IMR-90 (cell line): ENCODE measurements around the gene NFIX. TPM values are rescaled to one million over a fixed set of nuclear protein-coding genes. Genes with fewer than 3 reads are reported as not detected.

Source experiments
- ATAC-seq: fragments of 200-7000 bp; cut with Tn5 transposase; 2 replicates; pipeline ENCODE4 v1.9.1; 2020; ENCODE audit warnings: low read depth, mild to moderate bottlenecking, moderate library complexity
- BruUV-seq: library from RNA; stranded (reverse); fragments of 400-500 nt; replicated peaks from 2 replicates; lab custom pipeline; 2021; lab: Mats Ljungman, UMichigan
- CTCF ChIA-PET: fragments of 300-600 bp; formaldehyde crosslinking; extraction: SDS; loops from one replicate; lab custom pipeline; 2021; ENCODE audit warnings: antibody characterized with exemption; lab: Yijun Ruan, JAX
- POLR2A ChIA-PET: fragments of 300-600 bp; sonication (Branson Sonifier 250); formaldehyde crosslinking; loops from one replicate; lab custom pipeline; 2022; ENCODE audit warnings: antibody characterized with exemption; ENCODE audit not compliant: unreplicated experiment; lab: Charles Lee
- DNase-seq: peaks from one replicate; pipeline ENCODE4 v3.0.0; 2013
- H2AFZ ChIP-seq: replicated peaks from 2 replicates; pipeline ENCODE3; 2013; ENCODE audit warnings: low read length, mild to moderate bottlenecking; ENCODE audit not compliant: poor library complexity
- H2AK5ac ChIP-seq: 2 replicates; pipeline ENCODE4 v1.6.1; 2013; ENCODE audit warnings: low read depth, low read length, inconsistent platforms
- H2AK9ac ChIP-seq: replicated peaks from 2 replicates; pipeline ENCODE3; 2013; ENCODE audit warnings: mild to moderate bottlenecking, low read depth, low read length, moderate library complexity; ENCODE audit not compliant: poor library complexity
- H2BK120ac ChIP-seq: 2 replicates; pipeline ENCODE4 v1.6.1; 2013; ENCODE audit warnings: low read depth, low read length, inconsistent platforms
- H2BK15ac ChIP-seq: 3 replicates; pipeline ENCODE4 v1.6.1; 2013; ENCODE audit warnings: low read depth, low read length, inconsistent platforms
- H2BK20ac ChIP-seq: 2 replicates; pipeline ENCODE4 v1.6.1; 2013; ENCODE audit warnings: low read depth, mild to moderate bottlenecking, inconsistent platforms, low read length, moderate library complexity
- H2BK5ac ChIP-seq: 2 replicates; pipeline ENCODE4 v1.6.1; 2013; ENCODE audit warnings: mild to moderate bottlenecking, low read depth, low read length, inconsistent platforms; ENCODE audit not compliant: poor library complexity, severe bottlenecking
- H3K14ac ChIP-seq: replicated peaks from 2 replicates; pipeline ENCODE4 v1.6.1; 2013; ENCODE audit warnings: low read depth, low read length, inconsistent platforms
- H3K18ac ChIP-seq: 2 replicates; pipeline ENCODE4 v1.6.1; 2013; ENCODE audit warnings: low read depth, low read length, control low read depth
- H3K23ac ChIP-seq: 2 replicates; pipeline ENCODE4 v1.6.1; 2013; ENCODE audit warnings: low read depth, low read length, inconsistent platforms
- H3K27ac ChIP-seq: 2 replicates; pipeline ENCODE4 v1.5.1; 2013; ENCODE audit warnings: mild to moderate bottlenecking, control low read depth, low read length; ENCODE audit not compliant: insufficient read depth
- H3K27me3 ChIP-seq: 2 replicates; pipeline ENCODE4 v1.6.1; 2013; ENCODE audit warnings: low read length; ENCODE audit not compliant: control insufficient read depth, insufficient read depth
- H3K36me3 ChIP-seq: 2 replicates; pipeline ENCODE4 v1.6.1; 2013; ENCODE audit warnings: low read length, mixed read lengths; ENCODE audit not compliant: control insufficient read depth, insufficient read depth
- H3K4ac ChIP-seq: 2 replicates; pipeline ENCODE4 v1.6.1; 2013; ENCODE audit warnings: low read depth, low read length, inconsistent platforms
- H3K4me1 ChIP-seq: 2 replicates; pipeline ENCODE4 v1.6.1; 2013; ENCODE audit warnings: low read length, mixed read lengths; ENCODE audit not compliant: control insufficient read depth, insufficient read depth
- H3K4me2 ChIP-seq: 2 replicates; pipeline ENCODE4 v1.6.1; 2013; ENCODE audit warnings: low read depth, mild to moderate bottlenecking, control low read depth, low read length, moderate library complexity
- H3K4me3 ChIP-seq: 2 replicates; pipeline ENCODE4 v1.5.1; 2013; ENCODE audit warnings: low read depth, mild to moderate bottlenecking, control low read depth, low read length, moderate library complexity; ENCODE audit not compliant: insufficient read depth
- H3K56ac ChIP-seq: 2 replicates; pipeline ENCODE4 v1.6.1; 2013; ENCODE audit warnings: low read length, inconsistent platforms; ENCODE audit not compliant: insufficient read depth; ENCODE audit errors: extremely low read depth
- H3K79me1 ChIP-seq, 2 experiments: 2 replicates each; pipeline ENCODE4 v1.6.1; 2013; ENCODE audit warnings: low read length in 2 of 2, inconsistent platforms in 1 of 2, low read depth in 1 of 2
- H3K9ac ChIP-seq: 2 replicates; pipeline ENCODE4 v1.6.1; 2013; ENCODE audit warnings: low read depth, low read length, control low read depth
- H3K9me1 ChIP-seq: 2 replicates; pipeline ENCODE4 v1.6.1; 2013; ENCODE audit warnings: low read length, inconsistent platforms; ENCODE audit not compliant: insufficient read depth
- H3K9me3 ChIP-seq: 2 replicates; pipeline ENCODE4 v1.6.1; 2013; ENCODE audit warnings: low read length; ENCODE audit not compliant: control insufficient read depth, insufficient read depth
- H4K20me1 ChIP-seq: 2 replicates; pipeline ENCODE4 v1.6.1; 2013; ENCODE audit warnings: low read length, inconsistent platforms; ENCODE audit not compliant: insufficient read depth
- H4K5ac ChIP-seq: 2 replicates; pipeline ENCODE4 v1.6.1; 2013; ENCODE audit warnings: mild to moderate bottlenecking, low read depth, low read length, control low read depth
- H4K8ac ChIP-seq, 2 experiments: 2 replicates each; pipeline ENCODE4 v1.6.1; 2013; ENCODE audit warnings: low read depth in 2 of 2, low read length in 2 of 2, control low read depth in 1 of 2, inconsistent platforms in 1 of 2
- H4K91ac ChIP-seq: 2 replicates; pipeline ENCODE4 v1.6.1; 2013; ENCODE audit warnings: low read depth, low read length, inconsistent platforms; ENCODE audit not compliant: insufficient read depth
- BHLHE40 ChIP-seq: fragments of 150-350 bp; IDR thresholded peaks from 2 replicates; pipeline ENCODE4 v1.6.1; 2016; ENCODE audit warnings: mild to moderate bottlenecking, low read depth, low read length
- CEBPB ChIP-seq: IDR thresholded peaks from 2 replicates; pipeline ENCODE4 v1.6.1; 2012; ENCODE audit warnings: low read depth, low read length, improper control_type of control experiment
- CHD1 ChIP-seq: IDR thresholded peaks from 2 replicates; pipeline ENCODE4 v1.6.1; 2012; ENCODE audit warnings: low read depth, low read length, improper control_type of control experiment
- CTCF ChIP-seq: conservative IDR thresholded peaks from 2 replicates; pipeline ENCODE4 v1.5.1; 2012; ENCODE audit warnings: mild to moderate bottlenecking, low read depth, low read length, improper control_type of control experiment
- ELK1 ChIP-seq: fragments of 150-350 bp; IDR thresholded peaks from 2 replicates; pipeline ENCODE4 v1.6.1; 2016; ENCODE audit warnings: low read depth, mild to moderate bottlenecking, low read length, moderate library complexity, borderline replicate concordance
- FOS ChIP-seq: fragments of 150-350 bp; IDR thresholded peaks from 2 replicates; pipeline ENCODE4 v1.6.1; 2016; ENCODE audit warnings: low read depth, low read length
- MAFK ChIP-seq: IDR thresholded peaks from 2 replicates; pipeline ENCODE4 v1.6.1; 2012; ENCODE audit warnings: low read depth, low read length, improper control_type of control experiment
- MAZ ChIP-seq: IDR thresholded peaks from 2 replicates; pipeline ENCODE4 v1.6.1; 2012; ENCODE audit warnings: low read depth, mild to moderate bottlenecking, low read length, improper control_type of control experiment, moderate library complexity, borderline replicate concordance
- MXI1 ChIP-seq: IDR thresholded peaks from 2 replicates; pipeline ENCODE4 v1.6.1; 2012; ENCODE audit warnings: low read depth, mild to moderate bottlenecking, low read length, moderate library complexity, borderline replicate concordance
- NFE2L2 ChIP-seq: fragments of 150-350 bp; IDR thresholded peaks from 2 replicates; pipeline ENCODE4 v1.6.1; 2016; ENCODE audit warnings: low read depth, mild to moderate bottlenecking, low read length
- POLR2A ChIP-seq: IDR thresholded peaks from 2 replicates; pipeline ENCODE4 v1.6.1; 2012; ENCODE audit warnings: mild to moderate bottlenecking, low read depth, low read length
- RAD21 ChIP-seq: IDR thresholded peaks from 2 replicates; pipeline ENCODE4 v1.6.1; 2012; ENCODE audit warnings: low read length, improper control_type of control experiment
- SMC3 ChIP-seq: fragments of 150-350 bp; IDR thresholded peaks from 2 replicates; pipeline ENCODE4 v1.6.1; 2016; ENCODE audit warnings: low read depth, mild to moderate bottlenecking, antibody characterized with exemption, low read length, moderate library complexity
- USF2 ChIP-seq: fragments of 150-350 bp; IDR thresholded peaks from 2 replicates; pipeline ENCODE4 v1.6.1; 2017; ENCODE audit warnings: mild to moderate bottlenecking, antibody characterized with exemption, low read length, low read depth
- WGBS, 2 experiments: methylation state at CpG; one replicate each; pipeline versions ENCODE4 v1.1.5 to v1.1.7; 2013; ENCODE audit warnings: missing lambda C conversion rate in 2 of 2; ENCODE audit not compliant: insufficient read length in 1 of 2; ENCODE audit errors: extremely low coverage in 2 of 2; 5-methylcytosine and 5-hydroxymethylcytosine counted together
- dilution Hi-C: fragments of 300-500 bp; cut with HindIII; formaldehyde crosslinking; loops from one replicate; pipeline ENCODE4 v1.14.3; 2018; ENCODE audit warnings: low sequenced_read_pairs; ENCODE audit not compliant: unreplicated experiment
- in situ Hi-C: fragments of 300-500 bp; cut with MboI; formaldehyde crosslinking; loops from 3 replicates; pipeline ENCODE4 v1.14.3; 2019; ENCODE audit warnings: low sequenced_read_pairs, inconsistent platforms, mixed read lengths
- intact Hi-C: fragments of 100-400 bp; cut with micrococcal nuclease; formaldehyde crosslinking; loops from 2 replicates; pipeline ENCODE4 v1.10.0; 2022
- polyA plus RNA-seq, 3 experiments: library from polyadenylated mRNA; depleted of rRNA; stranded (reverse); fragments of >200 nt; gene quantifications; 2 replicates each; pipeline ENCODE4 v1.2.3, GENCODE V29; 2012; ENCODE audit warnings: low replicate concordance in 1 of 3
- total RNA-seq: library from RNA; depleted of rRNA; stranded (reverse); fragments of >200 nt; gene quantifications from 2 replicates; pipeline ENCODE4 v1.2.3, GENCODE V29; 2012

Gene NFIX
- total and polyA plus RNA-seq, 2 of the 4 experiments (the other 2 are of a cell fraction) = 10.2 to 47.7 TPM

- POLR2A ChIA-PET = no interaction called here
- H3K36me3 ChIP-seq = peaks cover 19% of the 10 kb centered on the region; the same call in 1 of the 2 replicates
- H4K91ac ChIP-seq = peak overlapping the region; percentile 87; the same call in 1 of the 2 replicates
- H3K9me3 ChIP-seq = no peaks in the 10 kb centered on the region
- peak overlapping the region; percentile 42 for H2BK20ac ChIP-seq
- in situ Hi-C loops = no loop called here
- intact Hi-C loops = no loop called here
- CTCF ChIA-PET = no interaction called here
- peak overlapping the region; percentile 44 for H2AK9ac ChIP-seq
- H3K18ac ChIP-seq = no peak overlapping the region
- no peak overlapping the region for H3K9ac ChIP-seq
- DNase-seq (no peak), ATAC-seq (no peak)
- peaks cover 54% of the 10 kb centered on the region for H3K4me1 ChIP-seq
- dilution Hi-C loops = no loop called here
- BruUV-seq = no TSS peak
- no peaks in the 10 kb centered on the region for H3K27me3 ChIP-seq
- peak overlapping the region; percentile 95 for H3K4ac ChIP-seq
- no peak overlapping the region for H3K4me3 ChIP-seq
- no peak overlapping the region for H3K56ac ChIP-seq
- peaks cover 48% of the 10 kb centered on the region for H3K9me1 ChIP-seq
- peaks cover 65 to 90% of the 10 kb centered on the region in 2 experiments for H3K79me1 ChIP-seq
- H3K27ac ChIP-seq = 0 out of 2 replicates have a peak overlapping the region, but pooled peaks have one; percentile 16
- peak overlapping the region; percentile 36 for H2AFZ ChIP-seq
- H3K23ac ChIP-seq = peak overlapping the region; percentile 73; the same call in 1 of the 2 replicates
- 94% methylated on average over 9 of the region's 13 CpGs; no CpG with 5 or more reads in 1 of the 2 experiments for WGBS, 2 experiments
- H2BK120ac ChIP-seq = no peak overlapping the region; the same call in 1 of the 2 replicates
- H2BK15ac ChIP-seq = peak overlapping the region; percentile 77; the same call in 1 of the 3 replicates
- peak overlapping the region; percentile 13 for H2BK5ac ChIP-seq
- H4K20me1 ChIP-seq = peaks cover 24% of the 10 kb centered on the region
- no peak overlapping the region; the same call in 1 of the 2 replicates for H3K4me2 ChIP-seq
- peak overlapping the region; percentile 67; the same call in 1 of the 2 replicates for H3K14ac ChIP-seq
- H2AK5ac ChIP-seq = peak overlapping the region; percentile 83
- H4K8ac ChIP-seq = peak overlapping the region in 1 of 2 experiments; percentile 87; a peak in 2 of 4 replicates
- H4K5ac ChIP-seq = no peak overlapping the region
- no peak for TF ChIP-seq MAZ
- no peak for TF ChIP-seq USF2
- no peak for TF ChIP-seq MXI1
- TF ChIP-seq RAD21 = no peak
- no peak for TF ChIP-seq CEBPB
- TF ChIP-seq CTCF = no peak
- TF ChIP-seq POLR2A = no peak
- no peak for TF ChIP-seq ELK1
- no peak for TF ChIP-seq NFE2L2
- no peak for TF ChIP-seq FOS
- TF ChIP-seq SMC3 = no peak
- TF ChIP-seq CHD1 = no peak
- TF ChIP-seq MAFK = no peak
- no peak for TF ChIP-seq BHLHE40
These were observed 43.3 kb downstream of the NFIX start for GRCh38 chr19:13038306-13039210.
